Measurements from ENCODE around the gene HOXD10. TPM values are rescaled to one million over a fixed set of nuclear protein-coding genes. Genes with fewer than 3 reads are reported as not detected.
A peak's percentile ranks its signal among the peaks of the same experiment; 100 is the strongest.

HOXD10 gene
- total and polyA plus RNA-seq, 9 of the 15 experiments (the other 6 are each of a cell fraction or from before 2014, with no cell fraction given) = not detected

- intact Hi-C loops (cut with micrococcal nuclease) = no loop called here
- Histone ChIP-seq H4K20me1 (replicated peaks; ENCODE audit: control insufficient read depth, insufficient read depth, low read length) (peaks cover 8% of the 10 kb centered on the region), H3K4me3 (no peak overlapping the region), H3K9me1 (ENCODE audit: control insufficient read depth, insufficient read depth, low read length) (no peaks in the 10 kb centered on the region), H3K4me2 (ENCODE audit: insufficient read depth, low read length) (no peak overlapping the region), H3K36me3 (ENCODE audit: control insufficient read depth, insufficient read depth, low read length) (no peaks in the 10 kb centered on the region), H3K9ac (ENCODE audit: insufficient read depth in 1 of 2, low read depth in 2 of 2, low read length in 2 of 2) (no peak overlapping the region), H3K79me2 (ENCODE audit: control insufficient read depth, insufficient read depth, low read length) (no peaks in the 10 kb centered on the region), H2AFZ (ENCODE audit: low read depth, low read length) (no peak overlapping the region), H3K27me3 (ENCODE audit: control insufficient read depth in 2 of 2, insufficient read depth in 2 of 2, low read length in 2 of 2) (peaks cover 58 to 59% of the 10 kb centered on the region in 2 experiments), H3K4me1 (replicated peaks in 1 of 2; ENCODE audit: control insufficient read depth in 2 of 2, insufficient read depth in 2 of 2, low read length in 2 of 2) (peaks cover 0 to 22% of the 10 kb centered on the region in 2 experiments; a peak in 3 of 5 replicates), H3K9me3 (replicated peaks; ENCODE audit: control insufficient read depth, insufficient read depth, low read depth, low read length) (no peaks in the 10 kb centered on the region), H3K27ac (ENCODE audit: extremely low read depth, low read depth, low read length) (no peak overlapping the region)
- ATAC-seq = no peak; the same call in 2 of the 3 replicates
- no peak for FAIRE-seq
- no TSS peak for BruUV-seq (replicated peaks)
- CTCF ChIA-PET (ENCODE audit: low intra/inter-chr PET ratio) = no interaction called here
- WGBS (ENCODE audit: insufficient coverage, low coverage, missing lambda C conversion rate) = 6% methylated on average over 45 of the region's 52 CpGs
- POLR2A ChIA-PET = interaction anchor here (0.6 to 1.8 kb wide), 4 partner anchors 9 to 341 kb away, joined by 3 to 4 read pairs (median 3); no protein-coding TSS in a partner anchor
- DNase-seq (ENCODE audit: extremely low read depth in 1 of 4, low spot score in 3 of 4) = no peak
- TF ChIP-seq NONO (IDR thresholded peaks at IDR 0.05; ENCODE audit: low read depth in 2 of 2, low read length in 1 of 2) (no peak), MTA1 (IDR thresholded peaks at IDR 0.05; ENCODE audit: borderline replicate concordance) (no peak), MCM3 (IDR thresholded peaks at IDR 0.05) (no peak), EZH2 (IDR thresholded peaks at IDR 0.05; ENCODE audit: borderline replicate concordance, low read depth, low read length) (peak; percentile 74; the same call in 1 of the 2 replicates), KAT7 (CRISPR knock-in tag; IDR thresholded peaks at IDR 0.05; ENCODE audit: borderline replicate concordance) (no peak), MEIS2 (IDR thresholded peaks at IDR 0.05; ENCODE audit: partially characterized antibody) (peak; percentile 43)
- in situ Hi-C loops (cut with MboI) = no loop called here
Measured at GRCh38 chr2:176164611-176165369, 48.2 kb downstream of the HOXD10 start.
